ENCODE measurements around the gene CLECL1. TPM values are rescaled to one million over a fixed set of nuclear protein-coding genes. Genes with fewer than 3 reads are reported as not detected.

CLECL1 gene
- total and polyA plus RNA-seq, 2 of the 4 experiments (the other 2 are of a cell fraction), result not detected

GRCh38 chr12:9730591-9730990, 2.3 kb downstream of the CLECL1 start:
- Histone ChIP-seq H2AK9ac (replicated peaks; ENCODE audit: low read depth, low read length, poor library complexity) (no peak overlapping the region), H3K9me1 (ENCODE audit: insufficient read depth, low read length) (no peaks in the 10 kb centered on the region), H2BK120ac (ENCODE audit: low read depth, low read length) (no peak overlapping the region), H4K8ac (ENCODE audit: low read depth in 2 of 2, low read length in 2 of 2) (no peak overlapping the region), H2BK15ac (ENCODE audit: low read depth, low read length) (no peak overlapping the region), H3K4me1 (ENCODE audit: control insufficient read depth, insufficient read depth, low read length) (no peaks in the 10 kb centered on the region), H2BK5ac (ENCODE audit: low read depth, low read length, poor library complexity, severe bottlenecking) (no peak overlapping the region), H3K4ac (ENCODE audit: low read depth, low read length) (no peak overlapping the region), H3K14ac (replicated peaks; ENCODE audit: low read depth, low read length) (no peak overlapping the region), H4K20me1 (ENCODE audit: insufficient read depth, low read length) (no peaks in the 10 kb centered on the region), H2BK20ac (ENCODE audit: low read depth, low read length) (no peak overlapping the region), H3K4me3 (ENCODE audit: insufficient read depth, low read depth, low read length) (no peak overlapping the region), H3K4me2 (ENCODE audit: low read depth, low read length) (no peak overlapping the region), H3K9ac (ENCODE audit: low read depth, low read length) (no peak overlapping the region), H3K56ac (ENCODE audit: extremely low read depth, insufficient read depth, low read length) (no peak overlapping the region), H3K23ac (ENCODE audit: low read depth, low read length) (no peak overlapping the region), H2AK5ac (ENCODE audit: low read depth, low read length) (no peak overlapping the region), H4K91ac (ENCODE audit: insufficient read depth, low read depth, low read length) (no peak overlapping the region), H3K18ac (ENCODE audit: low read depth, low read length) (no peak overlapping the region), H3K9me3 (ENCODE audit: control insufficient read depth, insufficient read depth, low read length) (no peaks in the 10 kb centered on the region), H3K27me3 (ENCODE audit: control insufficient read depth, insufficient read depth, low read length) (no peaks in the 10 kb centered on the region; the same call in none of the 2 replicates), H2AFZ (replicated peaks; ENCODE audit: low read length, poor library complexity) (no peak overlapping the region), H3K27ac (ENCODE audit: insufficient read depth, low read length) (no peak overlapping the region), H3K79me1 (ENCODE audit: low read depth in 1 of 2, low read length in 2 of 2) (no peaks in the 10 kb centered on the region), H4K5ac (ENCODE audit: low read depth, low read length) (no peak overlapping the region), H3K36me3 (ENCODE audit: control insufficient read depth, insufficient read depth, low read length) (no peaks in the 10 kb centered on the region)
- intact Hi-C loops (cut with micrococcal nuclease), result no loop called here
- no peak for TF ChIP-seq POLR2A (IDR thresholded peaks at IDR 0.05; ENCODE audit: low read depth, low read length)
- TF ChIP-seq BHLHE40 (IDR thresholded peaks at IDR 0.05; ENCODE audit: low read depth, low read length), result no peak
- no peak for TF ChIP-seq NFE2L2 (IDR thresholded peaks at IDR 0.05; ENCODE audit: low read depth, low read length)
- TF ChIP-seq, protein P1, sequence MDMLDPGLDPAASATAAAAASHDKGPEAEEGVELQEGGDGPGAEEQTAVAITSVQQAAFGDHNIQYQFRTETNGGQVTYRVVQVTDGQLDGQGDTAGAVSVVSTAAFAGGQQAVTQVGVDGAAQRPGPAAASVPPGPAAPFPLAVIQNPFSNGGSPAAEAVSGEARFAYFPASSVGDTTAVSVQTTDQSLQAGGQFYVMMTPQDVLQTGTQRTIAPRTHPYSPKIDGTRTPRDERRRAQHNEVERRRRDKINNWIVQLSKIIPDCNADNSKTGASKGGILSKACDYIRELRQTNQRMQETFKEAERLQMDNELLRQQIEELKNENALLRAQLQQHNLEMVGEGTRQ (IDR thresholded peaks at IDR 0.05; ENCODE audit: low read depth, low read length), result no peak
- TF ChIP-seq RAD21 (IDR thresholded peaks at IDR 0.05; ENCODE audit: low read length), result no peak
- TF ChIP-seq, protein P2, sequence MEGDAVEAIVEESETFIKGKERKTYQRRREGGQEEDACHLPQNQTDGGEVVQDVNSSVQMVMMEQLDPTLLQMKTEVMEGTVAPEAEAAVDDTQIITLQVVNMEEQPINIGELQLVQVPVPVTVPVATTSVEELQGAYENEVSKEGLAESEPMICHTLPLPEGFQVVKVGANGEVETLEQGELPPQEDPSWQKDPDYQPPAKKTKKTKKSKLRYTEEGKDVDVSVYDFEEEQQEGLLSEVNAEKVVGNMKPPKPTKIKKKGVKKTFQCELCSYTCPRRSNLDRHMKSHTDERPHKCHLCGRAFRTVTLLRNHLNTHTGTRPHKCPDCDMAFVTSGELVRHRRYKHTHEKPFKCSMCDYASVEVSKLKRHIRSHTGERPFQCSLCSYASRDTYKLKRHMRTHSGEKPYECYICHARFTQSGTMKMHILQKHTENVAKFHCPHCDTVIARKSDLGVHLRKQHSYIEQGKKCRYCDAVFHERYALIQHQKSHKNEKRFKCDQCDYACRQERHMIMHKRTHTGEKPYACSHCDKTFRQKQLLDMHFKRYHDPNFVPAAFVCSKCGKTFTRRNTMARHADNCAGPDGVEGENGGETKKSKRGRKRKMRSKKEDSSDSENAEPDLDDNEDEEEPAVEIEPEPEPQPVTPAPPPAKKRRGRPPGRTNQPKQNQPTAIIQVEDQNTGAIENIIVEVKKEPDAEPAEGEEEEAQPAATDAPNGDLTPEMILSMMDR (conservative IDR thresholded peaks at IDR 0.05; ENCODE audit: low read depth, low read length), result no peak
- TF ChIP-seq, protein P3, sequence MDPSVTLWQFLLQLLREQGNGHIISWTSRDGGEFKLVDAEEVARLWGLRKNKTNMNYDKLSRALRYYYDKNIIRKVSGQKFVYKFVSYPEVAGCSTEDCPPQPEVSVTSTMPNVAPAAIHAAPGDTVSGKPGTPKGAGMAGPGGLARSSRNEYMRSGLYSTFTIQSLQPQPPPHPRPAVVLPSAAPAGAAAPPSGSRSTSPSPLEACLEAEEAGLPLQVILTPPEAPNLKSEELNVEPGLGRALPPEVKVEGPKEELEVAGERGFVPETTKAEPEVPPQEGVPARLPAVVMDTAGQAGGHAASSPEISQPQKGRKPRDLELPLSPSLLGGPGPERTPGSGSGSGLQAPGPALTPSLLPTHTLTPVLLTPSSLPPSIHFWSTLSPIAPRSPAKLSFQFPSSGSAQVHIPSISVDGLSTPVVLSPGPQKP (IDR thresholded peaks at IDR 0.05; ENCODE audit: borderline replicate concordance, low read depth, low read length), result no peak
- TF ChIP-seq FOS (IDR thresholded peaks at IDR 0.05; ENCODE audit: low read depth, low read length), result no peak
- BruUV-seq (replicated peaks), result no TSS peak
- ChIA-PET CTCF (interaction anchor here (1.1 to 1.3 kb wide), 2 partner anchors 13 to 22 kb away, joined by 5 to 6 read pairs; no protein-coding TSS in a partner anchor), POLR2A (ENCODE audit: unreplicated experiment) (no interaction called here)
- in situ Hi-C loops (cut with MboI; ENCODE audit: low sequenced_read_pairs), result no loop called here
- ATAC-seq (ENCODE audit: low read depth) (no peak), DNase-seq (no peak)
- no CpG with 5 or more reads among the region's 6 CpGs for WGBS, 2 experiments (ENCODE audit: extremely low coverage in 2 of 2, insufficient read length in 1 of 2)
- dilution Hi-C loops (cut with HindIII; ENCODE audit: low sequenced_read_pairs, unreplicated experiment), result no loop called here
